Keratinocyte (primary cell): ENCODE results near the gene RPS4Y2.

Experiments
- EZH2 ChIP-seq: IDR thresholded peaks from one replicate; pipeline ENCODE4 v1.6.1; 2012; ENCODE audit warnings: inconsistent platforms, mild to moderate bottlenecking, low read length, moderate library complexity
- TF ChIP-seq, protein P1 (sequence below), 3 experiments: IDR thresholded peaks in 1 of 3; conservative IDR thresholded peaks in 1 of 3; optimal IDR thresholded peaks in 1 of 3; 2 replicates in 2 of 3; 3 replicates in 1 of 3; pipeline versions ENCODE3 to v1.5.1; 2011; ENCODE audit warnings: low read length in 3 of 3, mild to moderate bottlenecking in 3 of 3, moderate library complexity in 2 of 3, control low read depth in 1 of 3, inconsistent platforms in 1 of 3; ENCODE audit not compliant: insufficient read depth in 2 of 3; ENCODE audit errors: extremely low read depth in 1 of 3

DNA sequence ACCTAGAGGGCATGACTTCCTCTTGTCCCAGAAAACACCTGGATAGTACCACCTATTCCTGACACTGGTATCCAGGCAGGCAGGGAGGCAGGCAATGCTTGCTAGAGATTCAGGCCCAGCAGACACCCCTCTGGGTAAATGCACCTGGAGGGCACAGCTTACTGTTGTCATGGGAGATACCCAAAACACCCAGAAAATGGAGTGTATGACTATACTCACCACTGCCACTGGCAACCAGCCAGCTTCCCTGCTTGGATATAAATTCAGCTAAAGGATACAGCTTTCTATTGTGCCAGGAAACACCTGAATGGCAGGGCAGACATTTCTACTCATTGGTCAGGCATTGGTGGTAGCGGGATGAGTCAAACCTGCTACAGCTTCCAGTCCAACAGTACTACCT is 58.9 kb downstream of the RPS4Y2 start:
- TF ChIP-seq, protein P1, sequence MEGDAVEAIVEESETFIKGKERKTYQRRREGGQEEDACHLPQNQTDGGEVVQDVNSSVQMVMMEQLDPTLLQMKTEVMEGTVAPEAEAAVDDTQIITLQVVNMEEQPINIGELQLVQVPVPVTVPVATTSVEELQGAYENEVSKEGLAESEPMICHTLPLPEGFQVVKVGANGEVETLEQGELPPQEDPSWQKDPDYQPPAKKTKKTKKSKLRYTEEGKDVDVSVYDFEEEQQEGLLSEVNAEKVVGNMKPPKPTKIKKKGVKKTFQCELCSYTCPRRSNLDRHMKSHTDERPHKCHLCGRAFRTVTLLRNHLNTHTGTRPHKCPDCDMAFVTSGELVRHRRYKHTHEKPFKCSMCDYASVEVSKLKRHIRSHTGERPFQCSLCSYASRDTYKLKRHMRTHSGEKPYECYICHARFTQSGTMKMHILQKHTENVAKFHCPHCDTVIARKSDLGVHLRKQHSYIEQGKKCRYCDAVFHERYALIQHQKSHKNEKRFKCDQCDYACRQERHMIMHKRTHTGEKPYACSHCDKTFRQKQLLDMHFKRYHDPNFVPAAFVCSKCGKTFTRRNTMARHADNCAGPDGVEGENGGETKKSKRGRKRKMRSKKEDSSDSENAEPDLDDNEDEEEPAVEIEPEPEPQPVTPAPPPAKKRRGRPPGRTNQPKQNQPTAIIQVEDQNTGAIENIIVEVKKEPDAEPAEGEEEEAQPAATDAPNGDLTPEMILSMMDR (optimal IDR thresholded peaks at IDR 0.05 in 1 of 3, IDR thresholded peaks at IDR 0.05 in 1 of 3, conservative IDR thresholded peaks at IDR 0.05 in 1 of 3; ENCODE audit: extremely low read depth in 1 of 3, insufficient read depth in 2 of 3, low read length in 3 of 3): no peak
- TF ChIP-seq EZH2: no peak
